Suprapubic skin (tissue), 4 donors: ENCODE measurements around the gene RGS17.

ENCODE experiments used
- EP300 ChIP-seq: sonication (generic); formaldehyde crosslinking; IDR thresholded peaks from one replicate; pipeline ENCODE4 v1.6.1; 2017; ENCODE audit warnings: antibody characterized with exemption
- POLR2A ChIP-seq, 2 donors: fragments of 450-650 bp; IDR thresholded peaks; one replicate each; pipeline ENCODE4 v1.6.1; 2017; ENCODE audit warnings: antibody characterized with exemption in 2 of 2, mild to moderate bottlenecking in 2 of 2, moderate library complexity in 2 of 2
- POLR2AphosphoS5 ChIP-seq, 3 donors: sonication (generic); formaldehyde crosslinking; IDR thresholded peaks; one replicate each; pipeline ENCODE4 v1.6.1; 2017; ENCODE audit warnings: antibody characterized with exemption in 3 of 3
- TF ChIP-seq, protein P1 (sequence below), 2 donors: fragments of 200-600 bp in 1 of 2; fragments of 450-650 bp in 1 of 2; sonication (generic) in 1 of 2; IDR thresholded peaks; one replicate each; pipeline ENCODE4 v1.5.1; 2016 to 2019; ENCODE audit warnings: antibody characterized with exemption in 2 of 2, mild to moderate bottlenecking in 1 of 2, moderate library complexity in 1 of 2

DNA sequence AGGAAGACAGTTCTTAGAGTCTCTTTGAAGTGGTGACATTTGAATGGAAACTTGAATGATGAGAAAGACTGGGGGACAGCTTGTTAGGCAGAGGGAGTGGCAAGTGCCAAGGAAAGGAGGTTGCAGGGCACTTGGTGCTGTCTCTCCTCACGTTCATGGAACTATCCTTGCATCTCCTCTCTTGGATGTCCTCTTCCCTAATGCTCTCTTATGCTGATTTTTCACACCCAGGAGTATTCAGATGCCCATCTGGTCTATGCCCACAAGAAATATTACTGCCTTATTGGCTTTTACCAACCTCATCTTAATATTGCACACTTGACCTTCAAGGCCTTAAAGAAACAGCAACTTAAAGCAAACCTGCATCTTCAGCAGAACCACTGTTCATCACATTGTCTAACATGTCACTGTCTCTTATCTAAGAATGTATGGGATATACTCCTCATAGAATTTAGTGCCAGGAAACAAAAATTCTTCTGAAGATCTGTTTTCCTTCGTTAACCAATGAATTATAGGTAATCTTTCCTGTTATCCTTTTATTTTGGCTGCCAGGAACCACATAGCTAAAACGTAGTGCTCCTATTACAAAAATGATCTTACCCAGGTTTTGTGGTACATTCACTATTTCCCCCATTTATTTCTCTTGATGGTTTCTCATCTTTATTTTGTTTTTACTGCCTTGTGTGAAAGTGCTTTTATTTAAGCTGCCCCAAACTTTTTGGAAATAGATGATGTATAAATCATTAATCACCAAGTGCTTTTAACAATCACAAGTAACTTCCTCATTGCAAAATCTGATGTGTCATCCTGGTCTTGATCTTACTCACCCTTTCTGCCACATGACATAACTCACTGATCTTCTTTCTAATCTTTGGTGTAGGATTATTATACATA lies 12.8 kb downstream of the RGS17 start:
- TF ChIP-seq, protein P1, sequence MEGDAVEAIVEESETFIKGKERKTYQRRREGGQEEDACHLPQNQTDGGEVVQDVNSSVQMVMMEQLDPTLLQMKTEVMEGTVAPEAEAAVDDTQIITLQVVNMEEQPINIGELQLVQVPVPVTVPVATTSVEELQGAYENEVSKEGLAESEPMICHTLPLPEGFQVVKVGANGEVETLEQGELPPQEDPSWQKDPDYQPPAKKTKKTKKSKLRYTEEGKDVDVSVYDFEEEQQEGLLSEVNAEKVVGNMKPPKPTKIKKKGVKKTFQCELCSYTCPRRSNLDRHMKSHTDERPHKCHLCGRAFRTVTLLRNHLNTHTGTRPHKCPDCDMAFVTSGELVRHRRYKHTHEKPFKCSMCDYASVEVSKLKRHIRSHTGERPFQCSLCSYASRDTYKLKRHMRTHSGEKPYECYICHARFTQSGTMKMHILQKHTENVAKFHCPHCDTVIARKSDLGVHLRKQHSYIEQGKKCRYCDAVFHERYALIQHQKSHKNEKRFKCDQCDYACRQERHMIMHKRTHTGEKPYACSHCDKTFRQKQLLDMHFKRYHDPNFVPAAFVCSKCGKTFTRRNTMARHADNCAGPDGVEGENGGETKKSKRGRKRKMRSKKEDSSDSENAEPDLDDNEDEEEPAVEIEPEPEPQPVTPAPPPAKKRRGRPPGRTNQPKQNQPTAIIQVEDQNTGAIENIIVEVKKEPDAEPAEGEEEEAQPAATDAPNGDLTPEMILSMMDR (IDR thresholded peaks at IDR 0.05), result no peak
- TF ChIP-seq POLR2A (IDR thresholded peaks at IDR 0.05) (no peak), POLR2AphosphoS5 (IDR thresholded peaks at IDR 0.05) (no peak), EP300 (no peak)
